ENCODE data around the gene NAXD.
"Not testable (repeated sequence)": the region's sequence is repeated elsewhere in the genome, so short reads cannot be mapped to it uniquely, and the experiment has no call there.

The NAXD gene

DNA sequence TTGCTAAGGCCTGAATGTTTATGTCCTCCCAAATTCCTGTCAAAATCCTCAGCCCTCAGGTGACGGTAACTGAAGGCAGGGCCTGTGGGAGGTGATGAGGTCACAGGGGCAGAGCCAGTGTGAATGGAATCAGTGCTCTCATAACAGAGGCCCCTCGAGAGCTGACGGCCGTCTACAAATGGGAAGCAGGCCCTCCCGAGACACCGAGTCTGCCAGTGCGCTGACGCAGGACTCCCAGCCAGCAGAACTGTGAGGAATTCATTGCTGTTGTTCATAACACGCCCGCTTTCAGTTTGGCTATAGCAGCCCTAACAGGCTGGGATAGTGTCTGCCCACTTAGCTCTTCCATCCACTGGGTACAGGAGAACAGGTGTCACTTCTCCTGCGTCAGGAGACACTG is 49.3 kb downstream of the NAXD start:
- no peak for DNase-seq
- ATAC-seq: no peak

DNA sequence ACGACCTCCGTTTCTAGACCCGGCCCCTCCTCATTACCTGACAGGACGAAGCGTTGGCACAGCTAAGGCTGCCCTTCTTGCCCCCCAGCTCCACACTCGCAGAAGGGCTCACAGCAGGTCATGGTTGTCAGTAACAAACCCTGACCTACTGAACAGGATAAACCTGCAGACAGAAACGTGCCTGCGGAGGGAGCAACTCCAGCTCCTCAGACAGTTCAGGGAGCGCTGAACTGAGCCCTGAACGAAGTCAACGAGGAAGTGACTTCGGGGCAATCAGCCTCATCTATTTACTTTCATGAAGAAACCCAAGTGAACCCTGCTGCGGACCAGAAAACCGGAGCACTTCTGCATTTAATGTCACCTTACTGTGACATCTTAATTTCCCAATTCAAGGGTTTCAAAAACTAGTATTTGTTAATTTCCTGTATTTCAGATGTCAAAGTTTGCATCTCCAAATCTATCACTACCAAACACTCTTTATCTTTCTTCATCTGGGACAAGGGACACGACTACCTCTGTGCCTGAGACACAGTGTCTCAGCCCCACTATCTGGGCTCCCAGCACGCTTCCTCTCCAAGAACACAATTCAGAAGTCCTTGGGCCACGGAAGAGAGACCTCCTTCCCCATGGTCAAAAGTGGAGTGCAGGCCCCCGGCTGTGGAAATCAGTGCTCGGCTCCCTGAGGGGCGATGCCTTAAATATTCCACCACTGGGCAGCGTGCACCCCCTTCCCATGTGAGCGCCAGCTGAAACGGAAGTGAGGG is 50.3 kb downstream of the NAXD start:
- no peak for DNase-seq
- no peak for ATAC-seq

DNA sequence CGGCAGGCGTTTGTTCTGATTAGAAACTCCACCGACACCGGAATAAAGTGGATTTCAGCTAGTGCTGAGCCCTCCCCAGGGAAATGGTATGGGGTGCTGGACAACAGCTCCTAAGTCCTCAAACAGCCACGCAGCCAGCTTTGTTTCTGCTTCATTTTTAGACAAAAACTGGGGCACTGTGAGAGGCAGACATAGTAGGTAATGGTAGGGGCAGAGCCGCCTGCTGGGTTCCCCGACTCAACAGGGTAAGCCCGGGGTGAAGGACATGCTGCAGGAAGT is 50.8 kb downstream of the NAXD start:
- ATAC-seq (no peak), DNase-seq (no peak)

DNA sequence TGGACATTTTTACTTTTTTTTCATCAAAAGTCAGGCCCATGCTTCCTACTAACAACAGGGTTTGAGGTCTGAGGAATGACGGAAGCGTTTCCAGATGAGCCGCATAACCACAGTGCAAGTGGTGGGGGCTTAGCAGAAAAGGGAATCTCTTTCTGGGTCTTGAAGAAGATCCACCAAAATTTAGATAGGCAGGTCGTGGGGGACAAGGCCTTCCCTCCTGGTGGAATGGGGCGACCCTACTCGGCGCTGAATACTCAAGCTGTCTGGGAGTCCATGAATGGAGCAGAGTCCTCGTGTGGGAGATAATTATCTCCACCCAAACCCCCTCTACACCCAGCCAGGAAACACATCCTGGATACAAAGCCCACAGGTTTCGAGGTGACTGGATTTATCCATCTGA is 53.7 kb downstream of the NAXD start:
- ATAC-seq: no peak
- DNase-seq: no peak

DNA sequence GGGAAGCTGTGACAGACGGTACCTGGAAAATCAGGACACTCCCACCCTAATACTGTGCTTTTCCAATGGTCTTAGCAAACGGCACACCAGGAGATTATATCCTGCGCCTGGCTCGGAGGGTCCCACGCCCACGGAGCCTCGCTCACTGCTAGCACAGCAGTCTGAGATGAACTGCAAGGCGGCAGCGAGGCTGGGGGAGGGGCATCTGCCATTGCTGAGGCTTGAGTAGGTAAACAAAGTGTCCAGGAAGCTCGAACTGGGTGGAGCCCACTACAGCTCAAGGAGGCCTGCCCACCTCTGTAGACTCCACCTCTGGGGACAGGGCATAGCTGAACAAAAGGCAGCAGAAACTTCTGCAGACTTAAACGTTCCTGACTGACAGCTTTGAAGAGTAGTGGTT is 54.5 kb downstream of the NAXD start:
- ATAC-seq, DNase-seq: not testable (repeated sequence)

DNA sequence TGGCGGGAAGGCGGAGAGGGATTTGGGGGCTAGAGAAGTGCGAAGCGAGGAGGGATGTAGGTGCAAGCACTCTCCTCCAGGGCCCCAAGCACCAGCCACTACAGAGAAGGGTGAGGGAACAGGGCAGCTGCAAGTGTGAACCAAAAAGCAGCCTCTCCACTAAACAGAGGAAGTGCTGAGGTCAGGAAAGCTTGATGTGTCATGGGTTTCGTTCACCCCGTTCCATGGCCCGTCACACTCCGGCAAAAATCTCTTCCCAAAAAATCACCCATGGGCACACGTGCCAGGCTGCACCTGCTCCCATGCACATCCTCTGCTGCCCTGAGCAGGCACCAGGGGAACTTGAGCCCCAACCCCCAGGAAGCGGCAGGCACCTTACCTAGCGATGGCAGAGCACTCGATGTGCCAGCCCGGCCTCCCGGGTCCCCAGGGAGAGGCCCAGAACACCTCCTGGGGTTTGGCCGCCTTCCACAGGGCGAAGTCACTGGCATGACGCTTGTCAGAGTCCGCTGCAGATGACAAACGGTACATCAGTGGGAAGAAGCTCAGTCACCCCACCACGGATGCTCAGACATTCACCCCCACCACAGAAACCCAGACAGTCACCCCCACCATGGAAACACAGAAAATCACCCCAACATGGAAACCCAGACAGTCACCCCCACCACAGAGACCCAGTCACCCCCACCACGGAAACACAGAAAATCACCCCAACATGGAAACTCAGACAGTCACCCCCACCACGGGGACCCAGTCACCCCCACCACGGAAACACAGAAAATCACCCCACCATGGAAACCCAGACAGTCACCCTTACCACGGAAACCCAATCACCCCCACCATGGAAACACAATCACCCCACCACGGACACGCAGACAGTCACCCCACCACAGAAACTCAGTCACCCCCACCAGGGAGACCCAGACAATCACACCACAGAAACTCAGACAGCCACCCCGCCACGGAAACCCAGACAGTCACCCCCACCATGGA is 61.5 kb downstream of the NAXD start:
- peak; percentile 43 for DNase-seq
- ATAC-seq: peak; percentile 68

DNA sequence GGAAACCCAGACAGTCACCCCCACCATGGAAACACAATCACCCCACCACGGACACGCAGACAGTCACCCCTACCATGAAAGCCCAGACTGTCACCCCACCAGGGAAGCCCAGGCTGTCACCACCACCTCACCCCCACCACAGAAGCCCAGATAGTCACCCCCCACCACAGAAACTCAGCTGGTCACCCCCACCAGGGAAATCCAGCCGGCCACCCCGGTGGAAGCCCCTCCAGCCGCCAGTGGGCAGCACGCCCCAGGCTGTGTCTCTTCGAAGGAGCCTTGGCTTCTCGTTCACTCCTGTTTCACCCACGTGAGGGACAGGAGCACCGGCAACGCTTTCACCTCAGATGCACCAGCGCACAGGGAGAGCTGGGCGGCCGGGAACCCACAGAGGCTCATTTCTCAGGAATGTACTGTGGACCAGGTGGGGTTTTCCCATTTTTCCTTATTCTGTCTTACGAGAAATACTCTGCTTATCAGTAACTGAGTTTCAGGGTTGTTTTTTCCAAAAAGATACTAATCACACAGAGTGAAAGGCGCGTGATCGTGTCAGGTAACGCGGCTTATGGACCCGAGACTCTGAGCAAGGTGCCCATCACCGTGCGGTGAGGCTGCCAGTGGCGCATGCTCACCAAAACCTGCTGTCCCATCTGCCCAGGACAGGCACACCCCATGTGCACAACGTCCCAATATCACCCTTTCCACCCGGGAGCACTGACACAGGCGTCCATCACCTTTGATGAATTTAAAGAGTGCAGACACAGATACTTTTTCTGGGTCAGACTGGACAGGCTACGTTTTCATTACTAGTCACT is 62.6 kb downstream of the NAXD start:
- ATAC-seq: peak; percentile 38
- DNase-seq: peak; percentile 14

DNA sequence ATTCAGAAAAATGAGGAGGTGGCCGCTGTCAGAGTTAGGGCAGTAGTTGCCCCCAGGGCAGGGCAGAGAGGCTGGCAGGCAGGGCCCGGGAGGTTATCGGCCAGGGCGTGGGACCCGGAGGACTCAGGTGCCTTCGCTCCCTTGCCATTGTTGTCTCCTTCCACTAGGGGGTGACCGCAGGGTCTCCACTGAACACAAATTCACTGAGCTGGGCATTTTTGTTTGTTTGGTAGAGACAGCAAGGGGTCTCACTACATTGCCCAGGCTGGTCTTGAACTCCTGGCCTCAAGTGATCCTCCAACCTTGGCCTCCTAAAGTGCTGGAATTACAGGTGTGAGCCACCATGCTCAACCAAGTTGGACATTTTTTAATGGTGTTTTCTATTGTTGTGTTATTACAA is 65.5 kb downstream of the NAXD start:
- DNase-seq (peak; percentile 13), ATAC-seq (no peak)

DNA sequence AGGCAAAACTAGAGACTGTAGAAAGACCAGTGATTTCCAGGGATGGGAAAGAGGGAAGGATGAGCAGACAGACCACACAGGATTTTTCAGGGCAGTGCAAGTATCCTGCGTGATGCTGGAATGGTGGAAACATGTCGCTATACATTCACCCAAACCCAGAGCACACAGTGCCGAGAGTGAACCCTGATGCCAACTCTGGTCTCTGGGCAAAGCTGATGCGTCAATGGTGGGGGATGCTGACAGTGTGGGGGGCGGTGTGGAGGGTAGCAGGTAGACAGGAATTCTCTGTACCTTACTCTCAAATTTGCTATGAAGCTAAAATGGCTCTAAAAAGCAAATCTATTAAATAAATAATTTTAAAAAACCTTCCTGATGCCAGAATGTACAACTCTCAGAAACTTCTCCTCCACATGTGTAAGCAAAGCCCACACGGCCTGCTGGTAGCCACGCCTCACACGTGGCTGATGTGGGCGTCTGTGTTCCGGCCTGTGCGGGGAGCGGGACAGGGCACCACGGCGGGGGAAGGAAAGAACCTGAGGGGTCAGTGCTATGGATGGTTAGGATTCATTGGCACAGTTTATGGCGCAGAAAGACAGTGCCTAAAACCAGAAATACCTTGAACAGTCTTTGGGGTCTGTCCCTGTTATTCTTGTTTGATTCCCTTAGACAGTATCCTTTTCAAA is 66.7 kb downstream of the NAXD start:
- ATAC-seq (no peak), DNase-seq (no peak)

DNA sequence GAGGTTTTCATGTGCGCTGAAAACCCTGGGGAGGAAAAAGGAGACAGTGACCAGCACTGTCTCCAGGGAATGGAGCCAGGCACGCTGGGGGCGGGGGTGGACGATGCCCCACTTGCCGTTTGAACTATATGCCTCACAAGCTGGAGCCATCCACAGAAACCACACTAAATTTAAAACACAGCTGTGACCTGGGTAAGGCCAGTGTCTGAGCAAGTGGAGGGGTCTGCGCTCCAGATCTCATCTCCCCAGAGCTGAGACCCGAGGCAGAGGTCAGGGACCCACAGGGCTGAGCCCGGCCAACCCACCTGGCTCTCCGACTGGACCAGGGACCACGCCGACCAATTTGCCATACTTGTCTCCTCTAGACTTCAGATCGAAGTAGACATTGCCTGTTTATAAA is 67.4 kb downstream of the NAXD start:
- ATAC-seq (no peak), DNase-seq (no peak)

DNA sequence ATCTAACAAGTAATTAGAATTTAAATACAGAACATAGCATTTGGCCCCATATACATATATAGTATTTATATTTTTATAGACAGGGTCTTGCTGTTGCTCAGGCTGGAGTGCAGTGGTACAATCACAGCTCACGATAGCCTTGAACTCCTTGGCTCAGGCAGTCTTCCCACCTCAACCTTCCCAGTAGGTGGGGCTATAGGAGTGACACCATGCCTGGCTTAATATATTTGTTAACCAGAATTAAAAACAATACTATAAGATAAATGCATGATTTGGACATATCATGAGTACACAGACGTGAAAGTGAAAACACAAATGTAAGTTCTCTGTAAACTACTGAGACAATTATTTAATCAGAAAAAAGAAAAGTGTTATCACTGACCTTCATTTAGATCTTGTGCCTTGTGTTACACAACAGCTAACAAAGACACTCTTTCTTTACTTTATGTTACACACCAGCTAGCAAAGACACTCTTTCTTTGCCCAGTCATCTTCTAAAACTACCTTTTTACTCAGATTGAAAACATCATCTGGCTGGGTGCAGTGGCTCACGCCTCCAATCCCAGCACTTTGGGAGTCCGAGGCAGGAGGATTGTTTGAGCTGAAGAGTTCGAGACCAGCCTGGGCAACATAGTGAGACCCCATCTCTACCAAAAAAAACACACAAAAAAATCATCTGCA is 68.0 kb downstream of the NAXD start:
- DNase-seq (no peak), ATAC-seq (no peak)

DNA sequence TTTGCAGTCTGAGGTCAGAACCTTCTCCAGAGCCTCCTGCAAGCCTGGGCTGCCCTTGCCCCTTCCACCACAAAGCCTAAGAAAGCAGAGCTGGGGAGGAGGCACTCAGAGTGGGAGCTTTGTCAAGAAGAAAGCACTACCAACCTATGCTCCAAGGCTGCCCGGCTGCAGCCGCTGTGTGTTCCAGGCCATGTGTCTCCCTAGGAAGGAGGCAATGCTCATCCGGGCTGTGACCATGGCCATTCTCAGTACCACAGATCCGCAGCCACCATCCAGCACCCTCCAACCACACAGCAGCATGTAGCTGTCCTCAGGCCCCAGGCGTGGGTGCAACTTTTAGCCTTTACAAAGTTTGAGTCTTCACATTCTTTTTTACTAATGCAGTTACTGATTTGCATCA is 68.6 kb downstream of the NAXD start:
- ATAC-seq: no peak
- no peak for DNase-seq

DNA sequence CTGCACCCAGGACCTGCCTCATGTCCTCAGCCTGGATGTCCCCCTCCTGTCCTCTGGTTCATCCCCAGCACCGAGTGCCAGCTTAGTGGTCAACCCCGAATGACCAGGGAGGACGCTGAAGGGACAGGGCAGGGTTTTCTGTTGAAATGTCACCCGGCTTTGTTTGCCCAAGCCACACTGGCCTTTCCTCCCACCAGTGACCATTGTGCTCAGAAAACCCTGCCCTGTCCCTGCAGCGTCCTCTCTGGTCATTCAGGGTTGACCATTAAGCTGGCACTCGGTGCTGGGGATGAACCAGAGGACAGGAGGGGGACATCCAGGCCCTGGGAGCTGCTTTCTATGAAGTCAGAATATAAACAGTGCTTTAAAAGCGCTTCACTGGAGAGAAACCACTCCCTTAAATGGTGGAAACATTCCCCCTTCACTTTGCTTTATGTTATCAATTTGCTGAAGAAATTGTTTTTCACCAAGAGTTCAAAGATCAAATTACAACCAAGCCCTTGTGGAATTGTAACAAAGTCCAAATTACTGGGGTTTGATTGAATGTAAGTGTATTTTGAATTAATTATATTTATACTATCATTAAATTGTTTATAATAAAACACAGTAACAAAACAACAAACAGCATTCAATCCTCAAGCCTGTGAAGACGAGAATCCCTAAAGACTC is 69.2 kb downstream of the NAXD start:
- no peak for DNase-seq
- ATAC-seq: no peak

DNA sequence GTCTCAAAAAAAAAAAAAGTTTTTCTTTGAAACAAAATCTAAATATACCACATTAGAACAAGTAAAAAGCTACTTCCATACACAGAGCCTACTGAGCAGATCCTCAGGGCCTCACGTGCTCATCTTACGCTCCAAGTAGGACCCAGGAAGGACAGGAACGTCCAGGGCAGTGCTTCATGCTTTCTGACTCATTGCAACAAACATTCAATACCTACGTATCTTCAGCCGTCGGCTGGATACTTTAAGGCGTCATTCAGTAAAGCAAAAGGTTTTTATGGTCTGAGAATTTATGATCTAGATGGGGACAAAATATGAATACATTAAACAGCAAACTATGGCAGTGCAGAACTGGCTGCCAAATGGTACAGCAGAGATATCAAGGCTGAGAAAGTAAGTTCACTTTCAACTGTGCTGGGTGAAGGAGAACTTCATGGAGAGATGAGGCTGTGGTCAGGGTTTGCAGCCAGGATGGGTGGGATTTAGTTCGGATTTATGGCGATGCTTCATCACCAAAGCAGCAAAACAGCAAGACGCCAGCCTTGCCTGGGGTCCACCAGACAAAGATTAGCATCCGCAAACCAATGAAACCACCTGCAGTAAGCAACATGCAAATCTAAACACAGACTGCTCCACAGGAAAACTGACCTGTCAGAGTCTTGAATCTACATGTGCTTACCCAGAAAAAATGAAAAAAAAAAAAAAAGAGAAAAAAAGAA is 70.1 kb downstream of the NAXD start:
- DNase-seq: no peak

DNA sequence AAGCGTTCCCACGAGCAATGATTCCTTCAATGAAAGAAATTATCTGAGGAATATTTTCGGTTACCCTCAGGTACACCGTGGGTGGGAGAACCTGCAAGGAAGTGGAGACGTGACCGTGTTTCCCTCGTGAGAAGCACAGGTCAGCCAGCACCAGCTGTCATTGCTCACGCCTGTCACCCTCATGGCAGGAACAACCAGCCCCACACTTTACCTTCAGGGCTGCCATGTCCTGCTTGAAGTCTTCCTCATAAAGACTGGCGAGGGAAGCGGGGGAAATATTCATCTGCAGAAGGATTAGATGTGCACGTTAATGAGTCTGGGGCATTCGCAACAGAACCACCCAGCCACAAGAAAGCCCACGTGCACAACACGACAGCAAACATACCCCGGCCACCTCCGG is 72.4 kb downstream of the NAXD start:
- ATAC-seq: no peak
- DNase-seq: no peak

More for the DNA sequence above, 70.1 kb downstream of the NAXD start:
- ATAC-seq: no peak

DNA sequence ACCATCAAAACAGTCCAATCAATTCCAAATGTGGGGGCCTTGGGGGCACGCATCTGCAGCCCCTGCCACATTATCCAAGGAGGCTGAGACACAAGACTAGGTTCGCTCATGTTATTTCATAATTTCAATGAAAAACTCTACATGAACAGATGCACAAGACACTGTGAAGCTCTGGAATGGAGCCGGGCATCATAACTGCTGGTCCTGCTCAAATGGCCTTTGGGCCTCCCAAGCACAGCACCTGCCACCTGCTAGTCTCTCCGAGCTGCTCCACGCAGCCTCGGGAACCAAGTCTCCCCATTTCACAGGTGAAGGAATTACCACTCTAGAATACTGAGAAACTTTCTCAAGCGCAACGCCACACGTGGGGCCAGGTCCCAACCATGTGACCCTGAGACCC is 73.7 kb downstream of the NAXD start:
- DNase-seq (no peak), ATAC-seq (no peak)

Data from stimulated activated naive CD8-positive, alpha-beta T cell treated with anti-CD3 and anti-CD28 coated beads, Interleukin-15, Interleukin-2, amounts not matched to agents 100 U/mL and 50 U/mL, for 24 hours (primary cell).